ENCODE results near the gene PGLYRP3. TPM values are rescaled to one million over a fixed set of nuclear protein-coding genes. Genes with fewer than 3 reads are reported as not detected.

PGLYRP3 gene
- total RNA-seq, 1 donor from 2014 or later: not detected

- Mint-ChIP-seq H3K9me3 (ENCODE audit: unreplicated experiment) (no peaks in the 10 kb centered on the region), H3K4me1 (ENCODE audit: low read depth, unreplicated experiment) (peaks cover 7% of the 10 kb centered on the region), H3K27ac (ENCODE audit: unreplicated experiment) (no peak overlapping the region), H3K36me3 (ENCODE audit: low read depth, unreplicated experiment) (no peaks in the 10 kb centered on the region), H3K27me3 (ENCODE audit: low read depth, unreplicated experiment) (peaks cover 26% of the 10 kb centered on the region), H3K4me3 (ENCODE audit: unreplicated experiment) (peak overlapping the region; percentile 58)
- no peak overlapping the region for H3K9ac ChIP-seq (ENCODE audit: low read length)
- TF ChIP-seq EZH2 (IDR thresholded peaks at IDR 0.05; ENCODE audit: insufficient read depth, low read length): no peak
- TF ChIP-seq CTCF (IDR thresholded peaks at IDR 0.05; ENCODE audit: insufficient read depth, low read depth, low read length): no peak
- FAIRE-seq: no peak
- no peaks in the 10 kb centered on the region for H3K79me2 ChIP-seq (ENCODE audit: insufficient read depth, low read length)
- H3K9me3 ChIP-seq (ENCODE audit: insufficient read depth, low read depth, low read length): no peaks in the 10 kb centered on the region
- peak; percentile 5 for DNase-seq (ENCODE audit: low read depth)
- H3K27ac ChIP-seq (ENCODE audit: low read depth, low read length): no peak overlapping the region
- peaks cover 39% of the 10 kb centered on the region for H3K27me3 ChIP-seq (ENCODE audit: insufficient read depth, low read length)
- H3K36me3 ChIP-seq (ENCODE audit: insufficient read depth, low read length): no peaks in the 10 kb centered on the region
- peak overlapping the region; percentile 82 for H3K4me2 ChIP-seq (ENCODE audit: low read length)
- no peaks in the 10 kb centered on the region for H4K20me1 ChIP-seq (ENCODE audit: insufficient read depth, low read length)
- peaks cover 5% of the 10 kb centered on the region for H3K4me1 ChIP-seq (ENCODE audit: insufficient read depth, low read length)
- H2AFZ ChIP-seq (ENCODE audit: low read depth, low read length): peak overlapping the region; percentile 47
- H3K4me3 ChIP-seq (ENCODE audit: insufficient read depth, low read depth, low read length): peak overlapping the region; percentile 33
These were observed 51.3 kb downstream of the PGLYRP3 start for GRCh38 chr1:153261281-153262069.

GRCh38 chr1:153260585-153261280, 52.0 kb downstream of the PGLYRP3 start:
- Histone ChIP-seq H3K36me3 (ENCODE audit: insufficient read depth, low read length) (no peaks in the 10 kb centered on the region), H3K4me2 (ENCODE audit: low read length) (peak overlapping the region; percentile 82), H3K79me2 (ENCODE audit: insufficient read depth, low read length) (no peaks in the 10 kb centered on the region), H4K20me1 (ENCODE audit: insufficient read depth, low read length) (no peaks in the 10 kb centered on the region), H2AFZ (ENCODE audit: low read depth, low read length) (no peak overlapping the region), H3K9me3 (ENCODE audit: insufficient read depth, low read depth, low read length) (no peaks in the 10 kb centered on the region), H3K27ac (ENCODE audit: low read depth, low read length) (no peak overlapping the region), H3K27me3 (ENCODE audit: insufficient read depth, low read length) (peaks cover 36% of the 10 kb centered on the region), H3K4me1 (ENCODE audit: insufficient read depth, low read length) (peaks cover 5% of the 10 kb centered on the region), H3K9ac (ENCODE audit: low read length) (no peak overlapping the region), H3K4me3 (ENCODE audit: insufficient read depth, low read depth, low read length) (peak overlapping the region; percentile 33)
- H3K9me3 Mint-ChIP-seq (ENCODE audit: unreplicated experiment): no peaks in the 10 kb centered on the region
- H3K27me3 Mint-ChIP-seq (ENCODE audit: low read depth, unreplicated experiment): peaks cover 26% of the 10 kb centered on the region
- no peaks in the 10 kb centered on the region for H3K36me3 Mint-ChIP-seq (ENCODE audit: low read depth, unreplicated experiment)
- no peak for FAIRE-seq
- TF ChIP-seq EZH2 (IDR thresholded peaks at IDR 0.05; ENCODE audit: insufficient read depth, low read length) (no peak), CTCF (IDR thresholded peaks at IDR 0.05; ENCODE audit: insufficient read depth, low read depth, low read length) (no peak)
- peaks cover 7% of the 10 kb centered on the region for H3K4me1 Mint-ChIP-seq (ENCODE audit: low read depth, unreplicated experiment)
- peak overlapping the region; percentile 54 for H3K27ac Mint-ChIP-seq (ENCODE audit: unreplicated experiment)
- peak overlapping the region; percentile 74 for H3K4me3 Mint-ChIP-seq (ENCODE audit: unreplicated experiment)
- DNase-seq (ENCODE audit: low read depth): peak; percentile 6
